ENCODE measurements around the gene TMEM25.
"Not testable (repeated sequence)": the region's sequence is repeated elsewhere in the genome, so short reads cannot be mapped to it uniquely, and the experiment has no call there.

Gene TMEM25

GRCh38 chr11:118560806-118561205 is 29.8 kb downstream of the TMEM25 start:
- H3K9ac ChIP-seq (ENCODE audit: low read depth, low read length) = no peak overlapping the region
- WGBS = 90% methylated on average over 4 of the region's 4 CpGs
- no peak overlapping the region for H3K27ac ChIP-seq (ENCODE audit: low read depth, low read length)
- H3K4me1 ChIP-seq (ENCODE audit: insufficient read depth, low read length) = no peaks in the 10 kb centered on the region
- no peaks in the 10 kb centered on the region for H3K9me3 ChIP-seq (ENCODE audit: insufficient read depth, low read depth, low read length)
- H3K27me3 ChIP-seq (ENCODE audit: insufficient read depth, low read length) = no peaks in the 10 kb centered on the region
- peaks cover 17% of the 10 kb centered on the region for H3K36me3 ChIP-seq (ENCODE audit: insufficient read depth, low read length)
- H3K4me3 ChIP-seq (ENCODE audit: low read length) = no peak overlapping the region

GRCh38 chr11:118565051-118565450 is 34.1 kb downstream of the TMEM25 start:
- Histone ChIP-seq H3K4me3 (ENCODE audit: low read length) (no peak overlapping the region), H3K36me3 (ENCODE audit: insufficient read depth, low read length) (no peaks in the 10 kb centered on the region), H3K9ac (ENCODE audit: low read depth, low read length) (no peak overlapping the region), H3K27ac (ENCODE audit: low read depth, low read length) (no peak overlapping the region), H3K4me1 (ENCODE audit: insufficient read depth, low read length) (no peaks in the 10 kb centered on the region), H3K9me3 (ENCODE audit: insufficient read depth, low read depth, low read length) (no peaks in the 10 kb centered on the region), H3K27me3 (ENCODE audit: insufficient read depth, low read length) (no peaks in the 10 kb centered on the region)
- WGBS = 88% methylated on average over 5 of the region's 5 CpGs

- H3K4me1 ChIP-seq (ENCODE audit: insufficient read depth, low read length) = peaks cover 12% of the 10 kb centered on the region
- H3K9ac ChIP-seq (ENCODE audit: low read depth, low read length) = no peak overlapping the region
- H3K9me3 ChIP-seq (ENCODE audit: insufficient read depth, low read depth, low read length) = no peaks in the 10 kb centered on the region
- H3K27ac ChIP-seq (ENCODE audit: low read depth, low read length) = no peak overlapping the region
- no peaks in the 10 kb centered on the region for H3K27me3 ChIP-seq (ENCODE audit: insufficient read depth, low read length)
- no peak overlapping the region for H3K4me3 ChIP-seq (ENCODE audit: low read length)
- H3K36me3 ChIP-seq (ENCODE audit: insufficient read depth, low read length) = no peaks in the 10 kb centered on the region
- 90% methylated on average over 2 of the region's 2 CpGs for WGBS
Observed at GRCh38 chr11:118569670-118570069, 38.7 kb downstream of the TMEM25 start.

DNA sequence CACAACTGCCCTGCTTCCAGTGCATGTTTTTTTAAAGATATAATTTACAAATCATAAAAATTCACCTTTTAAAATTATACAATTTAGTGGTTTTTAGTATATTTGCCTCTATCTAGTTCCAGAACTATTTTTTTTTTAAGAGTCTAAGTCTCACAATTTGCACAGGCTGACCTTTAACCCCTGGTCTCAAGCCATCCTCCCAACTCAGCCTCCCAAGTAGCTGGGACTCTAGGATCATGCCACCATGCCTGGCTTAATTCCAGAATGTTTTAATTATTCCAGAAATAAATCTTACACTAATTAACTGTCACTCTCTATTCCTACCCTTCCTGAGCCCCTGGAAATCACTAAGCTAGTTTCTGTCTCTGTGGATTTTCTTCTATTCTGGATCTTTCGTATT is 39.8 kb downstream of the TMEM25 start:
- H3K4me3 ChIP-seq (ENCODE audit: low read length) = no peak overlapping the region
- no peak overlapping the region for H3K9ac ChIP-seq (ENCODE audit: low read depth, low read length)
- H3K27ac ChIP-seq (ENCODE audit: low read depth, low read length) = no peak overlapping the region
- H3K36me3 ChIP-seq (ENCODE audit: insufficient read depth, low read length) = no peaks in the 10 kb centered on the region
- H3K9me3 ChIP-seq (ENCODE audit: insufficient read depth, low read depth, low read length) = no peaks in the 10 kb centered on the region
- 100% methylated on average over 1 of the region's 1 CpG for WGBS
- peaks cover 12% of the 10 kb centered on the region for H3K4me1 ChIP-seq (ENCODE audit: insufficient read depth, low read length)
- H3K27me3 ChIP-seq (ENCODE audit: insufficient read depth, low read length) = no peaks in the 10 kb centered on the region

GRCh38 chr11:118571701-118572060 is 40.7 kb downstream of the TMEM25 start:
- H3K36me3 ChIP-seq (ENCODE audit: insufficient read depth, low read length); H3K27me3 ChIP-seq (ENCODE audit: insufficient read depth, low read length); H3K27ac ChIP-seq (ENCODE audit: low read depth, low read length); H3K9me3 ChIP-seq (ENCODE audit: insufficient read depth, low read depth, low read length); H3K9ac ChIP-seq (ENCODE audit: low read depth, low read length): not testable (repeated sequence)
- Histone ChIP-seq H3K4me3 (ENCODE audit: low read length) (peak overlapping the region; percentile 92), H3K4me1 (ENCODE audit: insufficient read depth, low read length) (peaks cover 12% of the 10 kb centered on the region)
- WGBS = 41% methylated on average over 15 of the region's 15 CpGs

DNA sequence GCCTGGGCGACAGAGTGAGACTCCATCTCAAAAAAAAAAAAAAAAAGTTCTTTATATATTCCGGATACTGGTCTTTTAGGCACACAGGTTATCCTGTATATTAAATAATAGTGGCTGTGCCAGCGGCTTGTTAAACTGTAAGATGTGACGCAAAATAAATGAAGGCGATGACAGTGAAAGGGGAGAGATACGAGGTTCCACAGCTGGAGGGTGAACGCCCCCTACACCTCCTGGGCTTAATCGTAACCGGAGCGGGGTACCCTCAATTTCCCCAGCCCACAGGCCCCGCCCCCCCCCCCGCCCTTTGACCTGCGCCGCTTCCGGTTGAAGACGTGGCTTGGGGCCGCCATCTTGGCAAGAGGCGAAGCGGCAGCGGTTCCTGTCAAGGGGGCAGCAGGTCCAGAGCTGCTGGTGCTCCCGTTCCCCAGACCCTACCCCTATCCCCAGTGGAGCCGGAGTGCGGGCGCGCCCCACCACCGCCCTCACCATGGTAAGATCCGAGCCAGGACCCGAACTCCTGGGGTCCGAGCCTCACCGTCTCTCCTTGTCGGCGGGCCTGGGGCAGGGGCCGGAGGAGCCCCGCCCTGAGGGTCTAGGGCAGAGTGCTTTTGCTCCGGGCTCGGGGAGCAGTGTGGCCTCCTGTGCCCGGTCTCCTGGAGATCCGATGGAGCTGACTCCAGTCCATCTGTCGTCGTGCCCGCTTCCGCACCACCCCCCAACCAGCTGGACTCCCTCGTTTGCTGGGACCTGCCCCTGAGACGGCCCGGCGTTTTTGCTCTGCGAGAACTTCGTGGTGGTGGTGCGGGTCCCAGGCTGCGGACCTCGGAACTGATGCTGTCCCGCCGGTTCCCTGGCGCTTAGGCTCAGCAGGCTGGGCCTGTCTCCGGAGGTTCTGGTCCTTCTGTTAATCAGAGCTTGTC is 41.3 kb downstream of the TMEM25 start, which contains the start of gene ARCN1:
Gene ARCN1, plus strand, starts transcription at position 349 of the 920 bp plus-strand sequence. Its CDS starts 139 bp downstream, at position 488.
- Histone ChIP-seq H3K4me3 (ENCODE audit: low read length) (peak within 1 kb of the TSS; percentile 92), H3K4me1 (ENCODE audit: insufficient read depth, low read length) (peaks cover 12% of the 10 kb centered on the region), H3K9ac (ENCODE audit: low read depth, low read length) (peak within 1 kb of the TSS; percentile 93), H3K36me3 (ENCODE audit: insufficient read depth, low read length) (0 out of 2 replicates have a peak, but pooled peaks cover under 1% of the 10 kb centered on the region), H3K27me3 (ENCODE audit: insufficient read depth, low read length) (no peaks in the 10 kb centered on the region), H3K27ac (ENCODE audit: low read depth, low read length) (peak within 1 kb of the TSS; percentile 93), H3K9me3 (ENCODE audit: insufficient read depth, low read depth, low read length) (no peaks in the 10 kb centered on the region)
- under 1% methylated on average over 49 of the region's 55 CpGs for WGBS

GRCh38 chr11:118572981-118573550 is 42.1 kb downstream of the TMEM25 start:
- Histone ChIP-seq H3K27me3 (ENCODE audit: insufficient read depth, low read length) (no peaks in the 10 kb centered on the region), H3K36me3 (ENCODE audit: insufficient read depth, low read length) (0 out of 2 replicates have a peak, but pooled peaks cover 5% of the 10 kb centered on the region), H3K9me3 (ENCODE audit: insufficient read depth, low read depth, low read length) (no peaks in the 10 kb centered on the region), H3K4me3 (ENCODE audit: low read length) (peak overlapping the region; percentile 92), H3K9ac (ENCODE audit: low read depth, low read length) (peak overlapping the region; percentile 93), H3K27ac (ENCODE audit: low read depth, low read length) (peak overlapping the region; percentile 93), H3K4me1 (ENCODE audit: insufficient read depth, low read length) (peaks cover 12% of the 10 kb centered on the region)
- WGBS = 10% methylated on average over 9 of the region's 10 CpGs

DNA sequence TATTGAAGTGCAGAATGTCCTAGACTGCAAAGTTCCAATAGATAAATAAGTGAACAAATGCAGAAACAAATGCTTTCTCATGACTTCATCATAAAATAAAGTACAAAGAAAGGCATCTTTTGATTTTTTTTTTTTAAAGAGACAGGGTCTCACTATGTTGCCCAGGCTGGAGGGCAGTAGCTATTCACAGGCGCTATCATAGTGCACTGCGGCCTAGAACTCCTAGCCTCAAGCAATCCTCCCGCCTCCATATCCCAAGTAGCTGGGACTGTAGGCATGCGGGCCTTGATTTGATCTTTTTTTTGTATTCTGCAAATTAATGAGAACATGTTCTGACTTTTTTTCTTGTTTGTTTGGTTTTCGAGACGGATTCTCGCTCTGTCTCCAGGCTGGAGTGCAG is 43.6 kb downstream of the TMEM25 start:
- H3K36me3 ChIP-seq (ENCODE audit: insufficient read depth, low read length) = 0 out of 2 replicates have a peak, but pooled peaks cover 5% of the 10 kb centered on the region
- H3K27ac ChIP-seq (ENCODE audit: low read depth, low read length) = no peak overlapping the region
- no peak overlapping the region for H3K4me3 ChIP-seq (ENCODE audit: low read length)
- no peak overlapping the region for H3K9ac ChIP-seq (ENCODE audit: low read depth, low read length)
- H3K9me3 ChIP-seq (ENCODE audit: insufficient read depth, low read depth, low read length) = no peaks in the 10 kb centered on the region
- H3K4me1 ChIP-seq (ENCODE audit: insufficient read depth, low read length) = peaks cover 12% of the 10 kb centered on the region
- 95% methylated on average over 7 of the region's 7 CpGs for WGBS
- H3K27me3 ChIP-seq (ENCODE audit: insufficient read depth, low read length) = no peaks in the 10 kb centered on the region

- H3K27me3 ChIP-seq (ENCODE audit: insufficient read depth, low read length); H3K27ac ChIP-seq (ENCODE audit: low read depth, low read length); H3K9me3 ChIP-seq (ENCODE audit: insufficient read depth, low read depth, low read length); H3K4me3 ChIP-seq (ENCODE audit: low read length); H3K9ac ChIP-seq (ENCODE audit: low read depth, low read length): not testable (repeated sequence)
- Histone ChIP-seq H3K36me3 (ENCODE audit: insufficient read depth, low read length) (peaks cover 21% of the 10 kb centered on the region), H3K4me1 (ENCODE audit: insufficient read depth, low read length) (peaks cover 12% of the 10 kb centered on the region)
Observed at GRCh38 chr11:118577995-118578394, 47.0 kb downstream of the TMEM25 start.

GRCh38 chr11:118581057-118581456 is 50.1 kb downstream of the TMEM25 start:
- H3K36me3 ChIP-seq (ENCODE audit: insufficient read depth, low read length) = peaks cover 51% of the 10 kb centered on the region
- no peak overlapping the region for H3K27ac ChIP-seq (ENCODE audit: low read depth, low read length)
- H3K27me3 ChIP-seq (ENCODE audit: insufficient read depth, low read length) = no peaks in the 10 kb centered on the region
- 95% methylated on average over 5 of the region's 6 CpGs for WGBS
- no peaks in the 10 kb centered on the region for H3K9me3 ChIP-seq (ENCODE audit: insufficient read depth, low read depth, low read length)
- H3K9ac ChIP-seq (ENCODE audit: low read depth, low read length) = no peak overlapping the region
- H3K4me1 ChIP-seq (ENCODE audit: insufficient read depth, low read length) = no peaks in the 10 kb centered on the region
- H3K4me3 ChIP-seq (ENCODE audit: low read length) = no peak overlapping the region

Measured in HUES64 (cell line).